Ovary (tissue), 9 donors: Measurements from ENCODE around the gene ADARB2. TPM values are rescaled to one million over a fixed set of nuclear protein-coding genes. Genes with fewer than 3 reads are reported as not detected.

Experiments used
- DNase-seq, 5 donors: peaks; one replicate each; pipeline ENCODE4 v3.0.0-alpha.2; 2019 to 2020
- H3K27ac ChIP-seq, 2 donors: fragments of 200-600 bp; one replicate each; pipeline versions ENCODE4 v1.5.1 to v1.8.0; 2019 to 2022
- H3K27me3 ChIP-seq: fragments of 200-600 bp; one replicate; pipeline ENCODE4 v1.8.0; 2022
- H3K36me3 ChIP-seq: fragments of 200-600 bp; sonication (generic); one replicate; pipeline ENCODE4 v1.5.1; 2019
- H3K4me1 ChIP-seq: one replicate; pipeline ENCODE4 v1.8.1; 2013; ENCODE audit warnings: mild to moderate bottlenecking, moderate library complexity; ENCODE audit not compliant: insufficient read depth
- H3K4me3 ChIP-seq: fragments of 200-600 bp; sonication (generic); one replicate; pipeline ENCODE4 v1.5.1; 2017
- H3K9me3 ChIP-seq, 2 donors: fragments of 200-600 bp in 1 of 2; sonication (generic) in 1 of 2; one replicate each; pipeline versions ENCODE4 v1.5.1 to v1.8.1; 2013 to 2019; ENCODE audit warnings: mild to moderate bottlenecking in 1 of 2, moderate library complexity in 1 of 2
- CTCF ChIP-seq, 3 donors: fragments of 450-650 bp in 2 of 3; fragments of 200-600 bp in 1 of 3; IDR thresholded peaks; one replicate each; pipeline versions ENCODE4 v1.5.1 to v1.8.0; 2016 to 2022; ENCODE audit warnings: antibody characterized with exemption in 3 of 3, mild to moderate bottlenecking in 1 of 3
- EP300 ChIP-seq: sonication (generic); formaldehyde crosslinking; IDR thresholded peaks from one replicate; pipeline ENCODE4 v1.6.1; 2017; ENCODE audit warnings: antibody characterized with exemption
- POLR2A ChIP-seq: fragments of 450-650 bp; IDR thresholded peaks from one replicate; pipeline ENCODE4 v1.6.1; 2017; ENCODE audit warnings: antibody characterized with exemption, mild to moderate bottlenecking, moderate library complexity
- WGBS, 3 donors: extraction: QIAGEN DNeasy Blood & Tissue Kit in 1 of 3; methylation state at CpG; one replicate each; pipeline versions ENCODE4 v1.1.5 to v1.1.7; 2013 to 2017; 5-methylcytosine and 5-hydroxymethylcytosine counted together
- intact Hi-C, 4 donors: fragments of 100-400 bp; cut with DNase I; formaldehyde crosslinking; loops; one replicate each; pipeline versions ENCODE4 v1.11.0 to v1.15.1; 2022 to 2023
- polyA plus RNA-seq, 2 donors: library from polyadenylated mRNA; stranded (reverse); fragments of 200-250 nt in 1 of 2; fragments of 350-450 nt in 1 of 2; fragmentation: Illumina TruSeq in 1 of 2; extraction: RNeasy Lipid Tissue Mini Kit (QIAGEN cat#74804) in 1 of 2; gene quantifications; one replicate each; pipeline ENCODE4 v1.2.3, GENCODE V29; 2013 to 2014
- total RNA-seq, 7 donors: library from RNA; depleted of rRNA in 2 of 7; stranded (reverse); fragments of >200 nt in 2 of 7; fragmentation: NEBNext Ultra II Directional in 3 of 7; extraction: Animal tissue kit (Norgen Biotek cat#: 25700) in 3 of 7; gene quantifications; one replicate each; pipeline versions ENCODE4 v1.1.0 to v1.2.4, GENCODE V29; 2016 to 2023
- donor health status: DM: no; HTN: no; CAD: no; lungs with moderate emphysema.
- donor health status: DM: no; HTN: no; CAD: no.
- donor health status: Bipolar disorder and iron deficiency.
- donor health status: DM: yes; HTN: yes; CAD: no.
- donor health status: DM: no; HTN: no; CAD: no.
- donor health status: DM: yes; HTN: yes; CAD: no.

ADARB2 gene
- total and polyA plus RNA-seq, 9 donors, result 0.12 to 2.0 (median 0.36) TPM; not detected in 2

DNA sequence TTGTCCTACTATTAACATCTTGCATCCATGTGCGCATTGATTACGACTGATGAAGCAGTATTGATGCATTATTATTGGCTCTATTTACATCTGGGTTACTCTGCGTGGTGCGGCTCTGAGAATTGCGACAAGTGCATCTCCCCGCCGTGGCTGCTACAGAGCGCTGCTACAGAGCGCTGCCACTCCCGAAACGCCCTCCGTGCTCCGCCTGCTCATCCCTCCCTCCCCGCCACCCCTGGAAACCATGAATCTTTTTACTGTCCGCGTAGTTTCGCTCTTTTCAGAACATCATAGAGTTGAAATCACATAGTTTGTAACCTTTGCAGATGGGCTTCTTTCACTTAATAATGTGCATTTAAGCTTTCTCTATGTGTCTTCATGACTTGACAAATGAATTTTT lies 74.1 kb downstream of the ADARB2 start:
- intact Hi-C loops, result no loop called here

DNA sequence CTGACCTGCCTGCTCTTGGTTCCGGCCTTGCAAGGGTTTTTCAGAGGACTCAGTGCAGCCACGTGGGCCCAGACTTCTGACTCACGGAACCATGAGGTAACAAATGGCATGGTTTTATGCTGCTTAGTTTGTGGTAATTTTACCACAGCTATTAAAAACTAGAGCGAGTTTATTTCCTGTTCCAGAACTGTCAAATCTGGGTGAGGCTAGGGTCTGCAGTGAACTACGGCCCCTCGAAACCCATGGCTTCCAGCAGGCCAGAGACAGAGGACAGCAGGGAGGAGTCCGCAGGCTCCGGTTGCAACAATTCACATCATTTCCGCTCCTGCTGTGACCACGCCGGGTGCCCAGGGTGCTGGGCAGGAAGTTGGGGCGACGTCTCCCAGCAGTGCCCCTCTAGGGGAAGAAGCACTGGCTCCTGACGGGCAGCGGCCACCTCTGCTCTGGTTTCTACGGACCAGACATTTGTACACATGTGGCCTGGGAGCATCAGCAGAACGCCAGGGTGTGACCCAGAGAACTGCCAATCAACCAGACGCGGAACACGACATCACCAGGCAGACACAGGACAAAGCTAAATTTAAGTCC lies 74.8 kb downstream of the ADARB2 start:
- no peaks in the 10 kb centered on the region for H3K9me3 ChIP-seq
- 89 to 94% (median 94%) methylated on average over 20 of the region's 20 CpGs for WGBS, 3 donors
- intact Hi-C loops, result no loop called here
- H3K36me3 ChIP-seq, result no peaks in the 10 kb centered on the region
- no peak overlapping the region for H3K27ac ChIP-seq
- no peak overlapping the region for H3K4me3 ChIP-seq
- no peak for DNase-seq
- TF ChIP-seq CTCF (IDR thresholded peaks at IDR 0.05) (no peak), POLR2A (no peak), EP300 (no peak)
- H3K4me1 ChIP-seq, result no peaks in the 10 kb centered on the region
- no peaks in the 10 kb centered on the region for H3K27me3 ChIP-seq

More for the DNA sequence above, 74.1 kb downstream of the ADARB2 start:
- Histone ChIP-seq H3K27ac (no peak overlapping the region), H3K27me3 (no peaks in the 10 kb centered on the region), H3K4me1 (no peaks in the 10 kb centered on the region), H3K4me3 (no peak overlapping the region), H3K36me3 (no peaks in the 10 kb centered on the region), H3K9me3 (no peaks in the 10 kb centered on the region)
- DNase-seq, result no peak
- TF ChIP-seq POLR2A (no peak), CTCF (IDR thresholded peaks at IDR 0.05) (no peak), EP300 (no peak)
- 91 to 95% (median 94%) methylated on average over 17 of the region's 17 CpGs for WGBS, 3 donors

- H3K27me3 ChIP-seq, result no peaks in the 10 kb centered on the region
- no peaks in the 10 kb centered on the region for H3K4me1 ChIP-seq
- no peak overlapping the region for H3K4me3 ChIP-seq
- WGBS, 3 donors, result 70 to 78% (median 74%) methylated on average over 14 of the region's 14 CpGs
- no peaks in the 10 kb centered on the region for H3K9me3 ChIP-seq
- TF ChIP-seq CTCF (IDR thresholded peaks at IDR 0.05), result no peak
- TF ChIP-seq POLR2A, result no peak
- TF ChIP-seq EP300, result no peak
- intact Hi-C loops, result no loop called here
- no peak overlapping the region for H3K27ac ChIP-seq
- DNase-seq, result no peak
- H3K36me3 ChIP-seq, result no peaks in the 10 kb centered on the region
Observed at GRCh38 chr10:1661859-1662437, 75.4 kb downstream of the ADARB2 start.

- Histone ChIP-seq H3K27me3 (no peaks in the 10 kb centered on the region), H3K27ac (no peak overlapping the region), H3K36me3 (no peaks in the 10 kb centered on the region), H3K9me3 (no peaks in the 10 kb centered on the region), H3K4me3 (no peak overlapping the region), H3K4me1 (no peaks in the 10 kb centered on the region)
- 95 to 100% (median 96%) methylated on average over 3 of the region's 3 CpGs for WGBS, 3 donors
- intact Hi-C loops, result no loop called here
- TF ChIP-seq CTCF (IDR thresholded peaks at IDR 0.05) (no peak), POLR2A (no peak), EP300 (no peak)
- DNase-seq, result no peak
Observed at GRCh38 chr10:1661416-1661815, 75.9 kb downstream of the ADARB2 start.
